HG03097 (cell line): ENCODE measurements around the gene NFATC2.

Experiments
- ATAC-seq: cut with Tn5 transposase; IDR thresholded peaks from one replicate; pipeline ENCODE4 v1.9.1; 2021; ENCODE audit not compliant: unreplicated experiment, low FRiP score

NFATC2 gene

DNA sequence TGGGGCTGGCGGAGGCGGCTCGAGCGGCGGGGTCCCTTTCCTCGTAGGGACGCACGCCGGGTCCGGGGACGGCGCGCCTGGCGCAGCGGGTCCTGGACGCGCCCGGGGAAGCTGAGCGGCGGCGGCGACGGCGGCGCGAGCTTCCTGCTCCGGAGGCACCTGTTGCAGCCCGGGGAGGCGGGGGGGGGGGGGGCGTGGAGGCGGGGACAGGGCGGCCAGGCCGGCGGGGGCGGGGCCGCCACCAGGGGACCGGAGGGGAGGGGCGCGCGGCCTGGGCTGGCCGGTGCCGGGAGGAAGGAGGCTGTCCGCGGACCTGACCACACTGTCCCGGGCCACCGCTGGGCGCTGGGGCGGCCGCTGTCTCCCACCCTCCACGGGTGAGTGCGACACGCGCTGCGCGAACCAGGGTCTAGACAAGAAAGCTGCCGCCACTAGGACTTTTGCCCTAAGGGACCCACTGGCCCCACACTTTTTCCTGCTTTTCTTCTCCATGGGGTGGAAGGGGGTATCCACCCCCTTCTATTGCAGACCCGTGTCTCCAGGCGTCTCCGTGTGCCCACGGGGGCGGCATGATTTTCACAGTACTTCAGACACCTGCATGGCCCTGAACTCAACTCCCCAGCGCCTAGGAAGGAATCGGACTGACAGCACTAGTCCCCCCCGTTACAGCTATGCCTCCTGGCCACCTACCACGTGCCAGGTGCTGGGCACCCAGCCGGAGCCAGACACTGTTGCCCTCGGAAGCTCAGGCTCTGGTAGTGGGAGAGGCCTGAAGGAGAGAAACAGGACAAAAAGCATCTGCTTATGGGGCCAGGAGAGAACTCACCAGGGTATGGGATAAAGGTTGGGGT is at the start of gene NFATC2:
TSS of gene NFATC2 (minus strand) at position 149 of the 851 bp plus-strand sequence. CDS start 220 bp downstream, outside the sequence.
- ATAC-seq = peak; percentile 34

- ATAC-seq = no peak
These were observed 49.4 kb upstream of the NFATC2 start for GRCh38 chr20:51591871-51592270.

DNA sequence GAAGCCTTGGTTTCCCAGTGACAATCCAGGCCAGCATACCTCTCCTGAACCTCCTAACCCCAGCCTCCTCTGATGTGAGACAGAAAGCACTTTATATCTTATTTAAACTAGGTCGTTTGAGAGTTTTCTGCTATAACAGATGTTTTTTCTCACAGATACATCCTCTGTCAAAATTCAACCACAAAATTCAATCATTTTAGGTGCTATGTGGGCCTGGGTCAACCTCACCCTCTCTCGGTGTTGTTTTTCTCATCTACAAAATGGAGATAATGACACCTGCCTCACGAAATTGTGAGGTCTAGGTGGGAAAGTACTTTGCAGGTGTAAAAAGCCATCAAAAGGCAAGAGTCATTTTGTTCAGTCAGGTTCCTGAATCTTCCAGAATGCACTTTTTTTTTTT is 46.2 kb upstream of the NFATC2 start:
- no peak for ATAC-seq

- ATAC-seq = no peak
These were observed 44.6 kb upstream of the NFATC2 start for GRCh38 chr20:51587145-51587544.

DNA sequence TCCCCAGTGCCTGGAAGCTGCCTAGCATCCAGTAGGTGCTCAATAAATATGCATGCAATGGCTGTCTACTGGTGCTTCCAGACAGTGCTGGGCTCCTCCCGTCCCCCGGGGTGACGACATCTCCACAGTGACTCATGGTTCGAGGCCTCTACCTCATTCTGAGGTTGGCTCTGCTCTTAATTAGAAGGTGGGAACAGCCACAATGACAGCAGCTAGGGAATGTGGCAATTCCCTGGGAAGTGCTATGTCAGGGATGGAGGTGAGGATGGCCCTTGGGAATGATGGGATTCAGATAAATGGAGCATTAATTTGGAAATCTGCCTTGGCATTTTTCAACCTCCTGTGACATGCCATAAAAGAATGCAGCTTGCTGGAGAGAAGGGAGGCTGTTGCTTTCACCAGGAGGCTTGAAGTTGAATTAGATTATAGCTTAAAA is 43.5 kb upstream of the NFATC2 start:
- ATAC-seq = no peak

- ATAC-seq = no peak
These were observed 42.6 kb upstream of the NFATC2 start for GRCh38 chr20:51585148-51585547.

- ATAC-seq = no peak
These were observed 42.2 kb upstream of the NFATC2 start for GRCh38 chr20:51584737-51585136.

DNA sequence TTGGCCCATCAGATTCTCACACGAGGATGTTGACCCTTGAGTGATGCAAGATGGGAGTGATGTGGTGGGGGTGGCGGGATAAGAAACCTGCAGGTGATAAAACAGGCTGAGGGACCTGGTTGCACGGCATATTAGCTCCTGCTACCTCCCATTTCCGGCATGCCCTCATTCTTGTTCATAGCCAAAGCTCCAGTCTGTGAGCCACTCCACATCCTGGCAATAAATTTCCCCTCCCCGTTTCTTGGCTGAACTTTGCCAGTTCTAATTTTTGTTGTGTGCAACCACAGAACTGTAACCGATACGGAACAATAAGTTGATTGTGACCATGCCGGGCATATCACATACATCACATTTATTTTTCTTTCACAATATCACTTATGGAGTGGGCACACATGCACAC is 41.6 kb upstream of the NFATC2 start:
- no peak for ATAC-seq

DNA sequence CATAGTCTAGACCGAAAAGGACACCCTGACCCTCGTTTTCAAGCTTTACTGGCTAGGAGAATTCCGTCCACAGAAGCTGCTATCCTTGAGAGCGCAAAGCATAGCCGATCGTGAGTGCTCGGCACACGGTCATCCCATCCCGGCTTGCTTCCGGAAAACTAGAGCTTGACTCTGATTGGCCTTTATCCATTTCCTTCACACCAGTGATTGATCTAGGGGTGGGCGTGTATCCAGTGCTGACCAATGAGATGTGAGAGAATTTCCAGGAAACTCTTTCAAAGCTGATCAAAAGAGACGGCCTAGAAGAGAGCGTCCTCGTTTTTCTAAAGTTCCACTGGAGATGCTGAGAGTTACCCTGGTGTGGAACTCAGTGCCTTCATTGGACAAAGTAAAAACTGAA is 41.0 kb upstream of the NFATC2 start:
- ATAC-seq = no peak

GRCh38 chr20:51583073-51583472 is 40.6 kb upstream of the NFATC2 start:
- ATAC-seq = no peak

DNA sequence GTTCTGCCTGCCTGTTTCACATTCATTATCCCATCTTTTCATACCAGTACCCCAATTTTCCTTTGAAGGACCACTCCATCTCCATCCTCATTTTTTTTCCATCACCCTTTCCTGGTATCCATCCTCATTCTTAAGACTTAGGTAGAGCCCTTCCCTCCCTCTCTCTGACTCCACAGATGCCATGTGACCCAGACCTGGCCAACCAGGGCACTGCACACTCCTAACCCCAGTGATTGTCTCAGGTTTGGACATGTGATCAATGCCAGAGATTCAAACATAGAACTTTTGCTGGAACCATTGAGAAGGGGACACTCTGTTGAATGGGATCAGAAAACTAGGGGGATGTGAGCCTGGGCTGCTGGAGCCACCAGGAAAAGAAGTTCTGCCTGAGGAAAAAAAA is 39.1 kb upstream of the NFATC2 start:
- ATAC-seq = no peak

- ATAC-seq = no peak
These were observed 36.6 kb upstream of the NFATC2 start for GRCh38 chr20:51579137-51579536.

DNA sequence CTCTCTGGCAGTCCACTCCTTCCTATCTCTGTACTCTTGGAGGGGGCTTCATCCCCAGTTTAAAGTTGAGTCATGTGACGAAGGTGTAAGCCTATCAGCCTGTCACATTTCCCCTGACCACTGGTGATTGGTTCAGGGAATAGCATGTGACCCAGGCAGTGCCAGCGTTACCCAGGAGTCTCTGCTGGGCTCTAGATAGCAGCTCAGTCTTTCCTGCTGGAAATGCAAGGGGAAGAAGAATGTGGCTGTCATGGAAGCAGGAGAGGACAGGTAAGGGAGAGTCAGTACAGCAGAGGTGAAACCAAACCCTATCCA is 35.6 kb upstream of the NFATC2 start:
- no peak for ATAC-seq

GRCh38 chr20:51577432-51578144 is 35.1 kb upstream of the NFATC2 start:
- no peak for ATAC-seq

DNA sequence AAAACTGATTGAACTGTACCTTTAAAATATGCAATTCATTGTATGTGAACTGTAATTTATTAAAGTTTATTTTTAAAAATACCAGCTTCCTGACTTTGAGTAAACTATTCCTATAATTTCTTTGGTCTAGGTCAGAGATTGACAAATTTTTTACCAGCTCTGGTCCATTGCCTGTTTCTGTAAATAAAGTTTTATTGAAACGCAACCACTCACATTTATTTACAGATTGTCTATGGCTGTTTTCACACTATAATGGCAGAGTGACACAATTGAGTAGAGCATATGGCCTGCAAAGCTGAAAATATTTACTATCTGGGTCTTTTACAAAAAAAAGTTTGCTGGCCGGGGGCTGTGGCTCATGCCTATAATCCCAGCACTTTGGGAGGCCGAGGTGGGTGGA is 33.0 kb upstream of the NFATC2 start:
- ATAC-seq = no peak

- ATAC-seq = no peak
These were observed 31.9 kb upstream of the NFATC2 start for GRCh38 chr20:51574248-51575033.

DNA sequence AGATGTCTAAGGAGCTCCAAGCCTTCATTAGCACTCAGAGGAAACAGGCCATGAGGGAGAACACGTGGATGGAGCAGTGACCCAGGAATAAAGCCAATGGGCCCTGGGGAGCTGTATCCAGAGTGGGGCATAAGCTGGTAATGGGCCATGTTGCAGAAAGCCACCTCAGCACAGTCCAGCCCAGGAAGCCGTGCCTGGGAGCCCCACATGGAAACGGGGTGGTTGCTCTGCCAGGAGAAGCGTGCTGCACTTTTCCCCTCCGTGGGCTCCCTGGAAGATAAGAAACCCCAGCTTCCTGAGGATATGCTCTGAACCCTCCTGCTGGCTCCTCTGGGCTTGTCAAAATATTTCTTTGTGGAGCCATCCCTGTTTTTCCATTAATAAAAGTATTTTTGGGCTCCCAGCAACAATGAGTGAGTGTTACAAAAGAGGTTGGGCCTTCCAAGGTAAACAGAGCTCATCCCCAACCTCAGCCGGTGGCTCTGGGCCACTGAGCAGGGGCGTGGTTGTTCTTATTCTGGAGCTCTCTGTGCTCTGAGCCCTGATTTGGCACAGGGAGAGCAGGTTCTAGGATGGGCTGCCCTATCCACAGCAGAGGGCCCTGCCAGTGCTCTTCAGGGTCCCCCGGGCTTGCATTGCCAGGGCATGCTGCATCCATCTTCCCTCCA is 31.2 kb upstream of the NFATC2 start:
- no peak for ATAC-seq

GRCh38 chr20:51571460-51571794 is 28.9 kb upstream of the NFATC2 start:
- no peak for ATAC-seq

- ATAC-seq = no peak
These were observed 28.4 kb upstream of the NFATC2 start for GRCh38 chr20:51570739-51571459.
